ENCODE measurements around the gene DYSF.

- TF ChIP-seq CTCF (conservative IDR thresholded peaks at IDR 0.05; ENCODE audit: low read length) (no peak), EZH2phosphoT487 (IDR thresholded peaks at IDR 0.05; ENCODE audit: borderline replicate concordance) (no peak)
These were observed 252.0 kb downstream of the DYSF start for GRCh38 chr2:71705171-71705960.
